ENCODE results near the gene ANKRD23. TPM values are rescaled to one million over a fixed set of nuclear protein-coding genes. Genes with fewer than 3 reads are reported as not detected.
A peak's percentile ranks its signal among the peaks of the same experiment; 100 is the strongest.

ANKRD23 gene
- total and polyA plus RNA-seq, 2 of the 13 experiments (the other 11 are each of a cell fraction or from before 2014, with no cell fraction given) = 1.5 to 1.6 TPM

DNA sequence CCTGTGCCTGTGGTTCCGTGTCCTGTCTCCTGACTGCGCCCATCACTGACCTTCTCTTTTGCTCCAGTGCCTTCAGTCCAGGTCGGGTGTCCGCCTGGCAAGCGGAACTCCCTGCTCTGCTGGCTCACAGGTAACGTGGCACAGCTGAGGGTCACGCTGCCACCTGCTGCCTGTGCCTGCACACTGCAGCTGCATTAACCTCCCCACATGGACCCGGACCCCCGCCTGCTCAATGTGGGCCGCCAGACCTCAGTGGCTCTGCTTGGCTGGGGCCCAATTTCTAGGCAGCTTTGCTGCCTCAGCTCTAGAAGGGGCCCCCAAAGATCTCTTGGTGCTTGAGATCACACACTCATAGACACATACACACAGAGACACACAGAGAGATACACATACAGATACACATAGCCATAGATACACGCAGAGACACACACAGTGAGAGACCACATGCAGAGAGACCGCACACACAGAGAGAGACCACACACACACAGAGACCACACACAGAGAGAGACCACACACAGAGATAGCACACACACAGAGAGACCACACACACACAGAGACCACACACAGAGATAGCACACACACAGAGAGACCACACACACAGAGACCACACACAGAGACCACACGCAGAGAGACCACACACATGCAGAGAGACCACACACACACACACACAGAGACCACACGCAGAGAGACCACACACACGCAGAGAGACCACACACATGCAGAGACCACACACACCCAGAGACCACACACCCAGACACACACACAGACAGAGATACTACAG, 42.6 kb downstream of the ANKRD23 start (continued):
- TF ChIP-seq, protein P1, sequence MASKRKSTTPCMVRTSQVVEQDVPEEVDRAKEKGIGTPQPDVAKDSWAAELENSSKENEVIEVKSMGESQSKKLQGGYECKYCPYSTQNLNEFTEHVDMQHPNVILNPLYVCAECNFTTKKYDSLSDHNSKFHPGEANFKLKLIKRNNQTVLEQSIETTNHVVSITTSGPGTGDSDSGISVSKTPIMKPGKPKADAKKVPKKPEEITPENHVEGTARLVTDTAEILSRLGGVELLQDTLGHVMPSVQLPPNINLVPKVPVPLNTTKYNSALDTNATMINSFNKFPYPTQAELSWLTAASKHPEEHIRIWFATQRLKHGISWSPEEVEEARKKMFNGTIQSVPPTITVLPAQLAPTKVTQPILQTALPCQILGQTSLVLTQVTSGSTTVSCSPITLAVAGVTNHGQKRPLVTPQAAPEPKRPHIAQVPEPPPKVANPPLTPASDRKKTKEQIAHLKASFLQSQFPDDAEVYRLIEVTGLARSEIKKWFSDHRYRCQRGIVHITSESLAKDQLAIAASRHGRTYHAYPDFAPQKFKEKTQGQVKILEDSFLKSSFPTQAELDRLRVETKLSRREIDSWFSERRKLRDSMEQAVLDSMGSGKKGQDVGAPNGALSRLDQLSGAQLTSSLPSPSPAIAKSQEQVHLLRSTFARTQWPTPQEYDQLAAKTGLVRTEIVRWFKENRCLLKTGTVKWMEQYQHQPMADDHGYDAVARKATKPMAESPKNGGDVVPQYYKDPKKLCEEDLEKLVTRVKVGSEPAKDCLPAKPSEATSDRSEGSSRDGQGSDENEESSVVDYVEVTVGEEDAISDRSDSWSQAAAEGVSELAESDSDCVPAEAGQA (IDR thresholded peaks at IDR 0.05; ENCODE audit: low read depth) = no peak
- TF ChIP-seq, protein P1 (CRISPR knock-in tag; IDR thresholded peaks at IDR 0.05; ENCODE audit: borderline replicate concordance) = no peak
- TF ChIP-seq MTA1 (CRISPR knock-in tag; IDR thresholded peaks at IDR 0.05; ENCODE audit: borderline replicate concordance) (peak; percentile 59; the same call in 1 of the 2 replicates), ZNF713 (CRISPR knock-in tag; IDR thresholded peaks at IDR 0.05) (no peak), ZFAT (CRISPR knock-in tag; conservative IDR thresholded peaks at IDR 0.05) (no peak), ZBTB3 (CRISPR knock-in tag; IDR thresholded peaks at IDR 0.05; ENCODE audit: borderline replicate concordance, low read depth) (no peak), MATR3 (CRISPR knock-in tag; IDR thresholded peaks at IDR 0.05) (no peak), NR2F6 (IDR thresholded peaks at IDR 0.05) (no peak), NR2F6 (CRISPR knock-in tag; IDR thresholded peaks at IDR 0.05) (peak; percentile 63; the same call in 1 of the 2 replicates), SYNCRIP (IDR thresholded peaks at IDR 0.05; ENCODE audit: insufficient read depth, low read depth, low read length) (no peak), ZNF256 (CRISPR knock-in tag; conservative IDR thresholded peaks at IDR 0.05) (no peak), ZNF614 (CRISPR knock-in tag; IDR thresholded peaks at IDR 0.05; ENCODE audit: borderline replicate concordance) (peak; percentile 41; the same call in 1 of the 2 replicates), ZNF44 (CRISPR knock-in tag; IDR thresholded peaks at IDR 0.05) (no peak), POLR2G (IDR thresholded peaks at IDR 0.05; ENCODE audit: low read depth, low read length) (no peak), NCOR1 (IDR thresholded peaks at IDR 0.05; ENCODE audit: borderline replicate concordance, low read length) (no peak), ELF4 (CRISPR knock-in tag; IDR thresholded peaks at IDR 0.05; ENCODE audit: borderline replicate concordance) (no peak)
- TF ChIP-seq, protein P2, sequence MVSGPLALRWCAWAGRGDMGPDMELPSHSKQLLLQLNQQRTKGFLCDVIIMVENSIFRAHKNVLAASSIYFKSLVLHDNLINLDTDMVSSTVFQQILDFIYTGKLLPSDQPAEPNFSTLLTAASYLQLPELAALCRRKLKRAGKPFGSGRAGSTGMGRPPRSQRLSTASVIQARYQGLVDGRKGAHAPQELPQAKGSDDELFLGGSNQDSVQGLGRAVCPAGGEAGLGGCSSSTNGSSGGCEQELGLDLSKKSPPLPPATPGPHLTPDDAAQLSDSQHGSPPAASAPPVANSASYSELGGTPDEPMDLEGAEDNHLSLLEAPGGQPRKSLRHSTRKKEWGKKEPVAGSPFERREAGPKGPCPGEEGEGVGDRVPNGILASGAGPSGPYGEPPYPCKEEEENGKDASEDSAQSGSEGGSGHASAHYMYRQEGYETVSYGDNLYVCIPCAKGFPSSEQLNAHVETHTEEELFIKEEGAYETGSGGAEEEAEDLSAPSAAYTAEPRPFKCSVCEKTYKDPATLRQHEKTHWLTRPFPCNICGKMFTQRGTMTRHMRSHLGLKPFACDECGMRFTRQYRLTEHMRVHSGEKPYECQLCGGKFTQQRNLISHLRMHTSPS (CRISPR knock-in tag; IDR thresholded peaks at IDR 0.05; ENCODE audit: low read depth) = peak; percentile 81
- TF ChIP-seq, protein P3, sequence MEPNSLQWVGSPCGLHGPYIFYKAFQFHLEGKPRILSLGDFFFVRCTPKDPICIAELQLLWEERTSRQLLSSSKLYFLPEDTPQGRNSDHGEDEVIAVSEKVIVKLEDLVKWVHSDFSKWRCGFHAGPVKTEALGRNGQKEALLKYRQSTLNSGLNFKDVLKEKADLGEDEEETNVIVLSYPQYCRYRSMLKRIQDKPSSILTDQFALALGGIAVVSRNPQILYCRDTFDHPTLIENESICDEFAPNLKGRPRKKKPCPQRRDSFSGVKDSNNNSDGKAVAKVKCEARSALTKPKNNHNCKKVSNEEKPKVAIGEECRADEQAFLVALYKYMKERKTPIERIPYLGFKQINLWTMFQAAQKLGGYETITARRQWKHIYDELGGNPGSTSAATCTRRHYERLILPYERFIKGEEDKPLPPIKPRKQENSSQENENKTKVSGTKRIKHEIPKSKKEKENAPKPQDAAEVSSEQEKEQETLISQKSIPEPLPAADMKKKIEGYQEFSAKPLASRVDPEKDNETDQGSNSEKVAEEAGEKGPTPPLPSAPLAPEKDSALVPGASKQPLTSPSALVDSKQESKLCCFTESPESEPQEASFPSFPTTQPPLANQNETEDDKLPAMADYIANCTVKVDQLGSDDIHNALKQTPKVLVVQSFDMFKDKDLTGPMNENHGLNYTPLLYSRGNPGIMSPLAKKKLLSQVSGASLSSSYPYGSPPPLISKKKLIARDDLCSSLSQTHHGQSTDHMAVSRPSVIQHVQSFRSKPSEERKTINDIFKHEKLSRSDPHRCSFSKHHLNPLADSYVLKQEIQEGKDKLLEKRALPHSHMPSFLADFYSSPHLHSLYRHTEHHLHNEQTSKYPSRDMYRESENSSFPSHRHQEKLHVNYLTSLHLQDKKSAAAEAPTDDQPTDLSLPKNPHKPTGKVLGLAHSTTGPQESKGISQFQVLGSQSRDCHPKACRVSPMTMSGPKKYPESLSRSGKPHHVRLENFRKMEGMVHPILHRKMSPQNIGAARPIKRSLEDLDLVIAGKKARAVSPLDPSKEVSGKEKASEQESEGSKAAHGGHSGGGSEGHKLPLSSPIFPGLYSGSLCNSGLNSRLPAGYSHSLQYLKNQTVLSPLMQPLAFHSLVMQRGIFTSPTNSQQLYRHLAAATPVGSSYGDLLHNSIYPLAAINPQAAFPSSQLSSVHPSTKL (CRISPR knock-in tag; IDR thresholded peaks at IDR 0.05) = peak; percentile 31; the same call in 1 of the 2 replicates

All from HepG2 (cell line).